Stromal cell of bone marrow (primary cell): Measurements from ENCODE around the gene PPP1R14D.

Source experiments
- DNase-seq: peaks from one replicate; pipeline ENCODE4 v3.0.0-alpha.2; 2012; ENCODE audit warnings: low read depth

PPP1R14D gene

GRCh38 chr15:40852529-40852928, 24.0 kb upstream of the PPP1R14D start:
- no peak for DNase-seq

GRCh38 chr15:40850576-40851112, 22.1 kb upstream of the PPP1R14D start:
- no peak for DNase-seq

GRCh38 chr15:40847223-40847961, 18.9 kb upstream of the PPP1R14D start:
- no peak for DNase-seq

GRCh38 chr15:40846841-40847222, 18.3 kb upstream of the PPP1R14D start:
- DNase-seq: no peak

- no peak for DNase-seq
Measured at GRCh38 chr15:40845511-40846284, 17.2 kb upstream of the PPP1R14D start.

- no peak for DNase-seq
Measured at GRCh38 chr15:40845036-40845435, 16.5 kb upstream of the PPP1R14D start.

GRCh38 chr15:40844696-40845030, 16.2 kb upstream of the PPP1R14D start:
- no peak for DNase-seq

GRCh38 chr15:40843885-40844695, 15.6 kb upstream of the PPP1R14D start, which contains the start of gene SPINT1:
TSS of gene SPINT1 (plus strand) at chr15:40844048. CDS start at chr15:40844555, 507 bp downstream.
- no peak for DNase-seq

GRCh38 chr15:40843261-40843884, 14.9 kb upstream of the PPP1R14D start:
- DNase-seq: no peak

GRCh38 chr15:40841741-40842140, 13.2 kb upstream of the PPP1R14D start:
- DNase-seq: no peak

GRCh38 chr15:40838756-40839155, 10.2 kb upstream of the PPP1R14D start:
- DNase-seq: no peak

- DNase-seq: no peak
Measured at GRCh38 chr15:40836020-40836419, 7.5 kb upstream of the PPP1R14D start.

- DNase-seq: no peak
Measured at GRCh38 chr15:40832903-40833302, 4.4 kb upstream of the PPP1R14D start.

GRCh38 chr15:40831861-40832260, 3.4 kb upstream of the PPP1R14D start:
- no peak for DNase-seq

- no peak for DNase-seq
Measured at GRCh38 chr15:40830884-40831283, 2.4 kb upstream of the PPP1R14D start.

- DNase-seq: no peak
Measured at GRCh38 chr15:40829115-40829514, 607 bp upstream of the PPP1R14D start.

GRCh38 chr15:40826423-40827075, 2.0 kb downstream of the PPP1R14D start:
- DNase-seq: no peak

GRCh38 chr15:40825661-40826422, 2.7 kb downstream of the PPP1R14D start:
- no peak for DNase-seq

- DNase-seq: no peak
Measured at GRCh38 chr15:40823572-40824343, 4.8 kb downstream of the PPP1R14D start.

GRCh38 chr15:40821195-40821594, 7.3 kb downstream of the PPP1R14D start:
- DNase-seq: no peak
